Keratinocyte (primary cell): ENCODE results near the gene ASB4.

Experiments
- EZH2 ChIP-seq: IDR thresholded peaks from one replicate; pipeline ENCODE4 v1.6.1; 2012; ENCODE audit warnings: inconsistent platforms, mild to moderate bottlenecking, low read length, moderate library complexity
- TF ChIP-seq, protein P1 (sequence below), 3 experiments: IDR thresholded peaks in 1 of 3; conservative IDR thresholded peaks in 1 of 3; optimal IDR thresholded peaks in 1 of 3; 2 replicates in 2 of 3; 3 replicates in 1 of 3; pipeline versions ENCODE3 to v1.5.1; 2011; ENCODE audit warnings: low read length in 3 of 3, mild to moderate bottlenecking in 3 of 3, moderate library complexity in 2 of 3, control low read depth in 1 of 3, inconsistent platforms in 1 of 3; ENCODE audit not compliant: insufficient read depth in 2 of 3; ENCODE audit errors: extremely low read depth in 1 of 3

DNA sequence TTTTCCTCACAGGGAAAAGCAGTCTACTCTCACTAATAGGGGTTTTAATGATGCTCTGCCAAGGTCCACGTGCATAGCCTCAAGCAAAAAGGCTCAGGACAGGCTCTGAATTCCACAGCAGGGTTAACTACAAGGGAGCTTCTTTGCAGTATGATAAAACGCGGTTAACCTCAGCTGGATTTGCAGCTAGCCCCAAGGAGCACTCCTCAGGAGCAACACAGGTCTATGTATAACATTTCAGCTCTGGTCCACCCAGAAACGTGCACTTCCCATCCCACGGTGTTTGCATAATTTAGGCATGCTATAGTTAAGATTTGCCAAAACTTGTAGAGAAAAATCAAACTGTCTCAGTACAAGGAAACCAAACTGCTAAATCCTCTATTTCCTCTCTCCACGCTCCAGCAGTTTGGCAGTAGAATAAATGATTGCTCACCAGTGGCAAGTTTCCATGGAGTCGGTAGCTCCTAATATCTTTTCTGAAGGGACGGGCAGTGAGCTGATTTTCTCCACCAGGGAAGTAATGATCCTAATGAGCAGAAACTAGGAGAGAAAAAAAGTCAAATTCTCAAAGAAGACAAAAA, 13.1 kb upstream of the ASB4 start:
- TF ChIP-seq EZH2 = no peak
- TF ChIP-seq, protein P1, sequence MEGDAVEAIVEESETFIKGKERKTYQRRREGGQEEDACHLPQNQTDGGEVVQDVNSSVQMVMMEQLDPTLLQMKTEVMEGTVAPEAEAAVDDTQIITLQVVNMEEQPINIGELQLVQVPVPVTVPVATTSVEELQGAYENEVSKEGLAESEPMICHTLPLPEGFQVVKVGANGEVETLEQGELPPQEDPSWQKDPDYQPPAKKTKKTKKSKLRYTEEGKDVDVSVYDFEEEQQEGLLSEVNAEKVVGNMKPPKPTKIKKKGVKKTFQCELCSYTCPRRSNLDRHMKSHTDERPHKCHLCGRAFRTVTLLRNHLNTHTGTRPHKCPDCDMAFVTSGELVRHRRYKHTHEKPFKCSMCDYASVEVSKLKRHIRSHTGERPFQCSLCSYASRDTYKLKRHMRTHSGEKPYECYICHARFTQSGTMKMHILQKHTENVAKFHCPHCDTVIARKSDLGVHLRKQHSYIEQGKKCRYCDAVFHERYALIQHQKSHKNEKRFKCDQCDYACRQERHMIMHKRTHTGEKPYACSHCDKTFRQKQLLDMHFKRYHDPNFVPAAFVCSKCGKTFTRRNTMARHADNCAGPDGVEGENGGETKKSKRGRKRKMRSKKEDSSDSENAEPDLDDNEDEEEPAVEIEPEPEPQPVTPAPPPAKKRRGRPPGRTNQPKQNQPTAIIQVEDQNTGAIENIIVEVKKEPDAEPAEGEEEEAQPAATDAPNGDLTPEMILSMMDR (optimal IDR thresholded peaks at IDR 0.05 in 1 of 3, IDR thresholded peaks at IDR 0.05 in 1 of 3, conservative IDR thresholded peaks at IDR 0.05 in 1 of 3; ENCODE audit: extremely low read depth in 1 of 3, insufficient read depth in 2 of 3, low read length in 3 of 3) = no peak
